Fibroblast of mammary gland (primary cell): Measurements from ENCODE around the gene SSTR3.

Experiments
- DNase-seq: peaks from one replicate; pipeline ENCODE4 v3.0.0-alpha.2; 2010; ENCODE audit warnings: low read depth
- H3K4me3 ChIP-seq: 2 replicates; pipeline ENCODE4 v1.5.1; 2011; ENCODE audit warnings: low read depth, mild to moderate bottlenecking, low read length, moderate library complexity; ENCODE audit not compliant: control insufficient read depth
- CTCF ChIP-seq: conservative IDR thresholded peaks from 2 replicates; pipeline ENCODE4 v1.5.1; 2011; ENCODE audit warnings: low read depth, low read length, inconsistent platforms; ENCODE audit not compliant: control insufficient read depth, insufficient read depth

Gene SSTR3

GRCh38 chr22:37214731-37215030, 2.4 kb upstream of the SSTR3 start:
- H3K4me3 ChIP-seq = no peak overlapping the region
- DNase-seq = no peak
- TF ChIP-seq CTCF = no peak

- no peak overlapping the region for H3K4me3 ChIP-seq
- TF ChIP-seq CTCF = no peak
- no peak for DNase-seq
These were observed 1.9 kb upstream of the SSTR3 start for GRCh38 chr22:37213941-37214730.

DNA sequence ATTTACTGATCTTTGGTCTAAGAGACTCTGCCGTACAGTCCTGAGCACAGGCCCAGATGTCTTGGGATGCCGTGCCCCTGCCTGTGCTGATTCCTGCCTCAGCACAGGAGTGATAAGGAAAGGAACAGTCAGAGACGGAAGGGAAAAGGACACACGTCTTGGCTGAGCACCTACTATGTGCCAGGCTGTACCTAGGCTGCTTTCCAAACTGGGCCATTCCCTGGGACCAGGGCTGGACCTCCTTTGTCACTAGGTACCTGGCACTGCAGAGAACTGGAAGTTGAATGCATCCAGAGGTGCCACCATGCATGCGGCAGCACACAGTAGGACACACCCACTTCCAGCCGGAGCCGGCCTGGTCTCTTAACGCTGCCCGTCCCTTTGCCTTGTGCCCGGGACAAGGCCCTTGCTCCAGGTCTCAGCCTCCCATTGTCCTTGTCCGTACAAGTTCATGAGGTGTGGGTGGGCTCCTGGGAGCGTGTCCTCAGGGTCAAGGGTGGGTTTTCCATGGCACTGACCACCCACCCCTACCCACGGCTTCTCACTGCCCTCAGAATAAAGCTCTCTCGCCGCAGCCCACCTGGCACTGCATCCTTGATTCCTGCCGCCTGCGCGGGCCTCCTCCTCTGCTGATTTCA, 1.1 kb upstream of the SSTR3 start:
- no peak overlapping the region for H3K4me3 ChIP-seq
- TF ChIP-seq CTCF = no peak
- no peak for DNase-seq

DNA sequence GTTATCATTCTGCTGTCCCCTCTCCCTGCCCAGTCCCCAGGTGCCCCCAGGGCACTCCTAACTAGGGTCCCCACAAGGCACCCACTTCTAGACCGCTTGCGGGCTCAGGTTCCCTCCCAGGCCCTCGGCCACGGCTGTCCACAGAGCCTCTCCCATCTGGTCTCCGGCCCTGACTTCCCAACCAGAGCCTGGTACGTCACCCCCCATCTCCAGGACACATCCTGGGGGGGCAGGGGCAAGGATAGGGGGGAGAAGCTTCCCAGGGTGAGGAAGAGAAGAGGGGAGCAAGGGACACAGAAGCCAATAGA, 457 bp downstream of the SSTR3 start:
- no peak for DNase-seq
- TF ChIP-seq CTCF = no peak

GRCh38 chr22:37211075-37211865, 1.0 kb downstream of the SSTR3 start:
- DNase-seq = no peak
- TF ChIP-seq CTCF = no peak
- no peak overlapping the region for H3K4me3 ChIP-seq

More for the DNA sequence above, 457 bp downstream of the SSTR3 start:
- no peak overlapping the region for H3K4me3 ChIP-seq

DNA sequence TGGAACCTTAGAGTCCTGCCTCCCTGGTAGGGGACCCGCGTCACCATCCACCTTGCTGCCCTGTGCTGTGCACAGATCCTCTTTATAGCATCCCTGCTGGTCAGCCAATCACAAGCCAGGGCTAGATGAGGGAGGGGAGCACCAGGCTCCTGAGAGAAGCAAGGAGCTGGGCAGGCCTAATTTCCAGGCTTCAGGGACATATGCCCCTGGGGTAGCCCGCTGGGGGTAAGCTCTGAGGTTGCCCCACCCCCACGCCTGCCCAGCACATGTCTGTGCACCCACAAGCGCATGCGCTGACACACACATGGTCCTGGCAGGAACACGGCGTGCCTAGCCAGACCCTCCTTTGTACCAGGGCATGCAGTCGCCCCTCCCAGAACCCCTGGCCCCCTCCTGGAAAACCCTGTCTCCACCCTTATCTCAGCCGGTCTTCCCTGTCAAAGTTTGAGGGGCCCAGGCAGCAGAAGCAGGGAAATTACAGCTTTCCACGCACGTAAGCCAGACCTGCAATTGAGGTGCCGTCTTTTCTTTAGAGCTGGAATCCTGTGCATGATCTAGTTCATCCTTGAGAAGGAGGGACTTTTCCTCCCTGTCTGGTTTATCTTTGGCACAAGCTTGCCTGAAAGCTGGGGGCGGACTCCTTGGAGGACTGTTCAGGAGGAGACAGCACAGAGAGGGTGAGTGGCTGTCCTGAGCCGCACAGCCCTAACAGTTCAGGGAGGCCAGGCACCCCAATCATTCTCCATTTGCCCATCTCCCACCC, 2.1 kb downstream of the SSTR3 start:
- TF ChIP-seq CTCF = no peak
- H3K4me3 ChIP-seq = no peak overlapping the region
- DNase-seq = no peak
